Prostate gland (tissue), 2 donors: ENCODE measurements around the gene CLN6.

Experiments used
- CTCF ChIP-seq, 4 experiments: fragments of 200-600 bp in 2 of 4; fragments of 450-650 bp in 2 of 4; sonication (generic) in 2 of 4; IDR thresholded peaks; 1 replicate in 3 of 4; 2 replicates in 1 of 4; pipeline ENCODE4 v1.5.1; 2016 to 2019; ENCODE audit warnings: antibody characterized with exemption in 4 of 4, mild to moderate bottlenecking in 2 of 4, moderate library complexity in 2 of 4
- POLR2A ChIP-seq: fragments of 450-650 bp; IDR thresholded peaks from one replicate; pipeline ENCODE4 v1.6.1; 2016; ENCODE audit warnings: antibody characterized with exemption, mild to moderate bottlenecking

GRCh38 chr15:68272721-68273271, 43.3 kb upstream of the CLN6 start:
- TF ChIP-seq POLR2A, result no peak
- TF ChIP-seq CTCF (IDR thresholded peaks at IDR 0.05), result no peak
